ENCODE data around the gene RAB30.

DNA sequence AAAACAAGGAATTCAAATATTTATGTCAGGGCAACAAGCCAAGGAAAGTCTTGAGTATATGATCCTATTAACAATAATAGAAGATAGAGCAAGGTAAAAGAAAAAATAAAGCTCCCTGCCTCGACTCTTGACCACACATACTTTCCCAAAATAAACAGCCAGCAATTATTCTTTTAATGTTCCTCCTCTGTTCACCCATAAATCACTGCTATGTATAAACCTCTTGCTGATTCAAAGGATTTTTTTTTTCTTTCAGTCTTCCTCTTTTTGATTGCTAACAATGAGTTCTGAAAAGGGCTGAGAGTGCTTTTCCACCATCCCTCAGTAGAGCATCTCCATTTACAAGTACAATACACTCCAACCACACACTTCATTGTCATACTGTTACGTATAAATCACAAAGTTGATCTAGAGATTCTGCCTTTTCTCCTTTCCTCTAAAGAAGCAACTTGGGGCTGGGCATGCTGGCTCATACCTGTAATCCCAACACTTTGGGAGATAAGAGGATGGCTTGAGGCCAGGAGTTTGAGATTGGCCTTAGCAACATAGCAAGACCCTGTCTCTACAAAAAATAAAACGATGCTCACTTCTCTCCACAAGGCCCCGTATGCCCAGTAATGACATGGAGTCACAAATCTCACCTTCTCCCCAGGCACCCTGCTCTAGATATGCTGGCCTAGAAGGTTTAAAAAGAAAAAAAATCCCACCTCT lies 24.0 kb downstream of the RAB30 start:
- TF ChIP-seq, protein P1, sequence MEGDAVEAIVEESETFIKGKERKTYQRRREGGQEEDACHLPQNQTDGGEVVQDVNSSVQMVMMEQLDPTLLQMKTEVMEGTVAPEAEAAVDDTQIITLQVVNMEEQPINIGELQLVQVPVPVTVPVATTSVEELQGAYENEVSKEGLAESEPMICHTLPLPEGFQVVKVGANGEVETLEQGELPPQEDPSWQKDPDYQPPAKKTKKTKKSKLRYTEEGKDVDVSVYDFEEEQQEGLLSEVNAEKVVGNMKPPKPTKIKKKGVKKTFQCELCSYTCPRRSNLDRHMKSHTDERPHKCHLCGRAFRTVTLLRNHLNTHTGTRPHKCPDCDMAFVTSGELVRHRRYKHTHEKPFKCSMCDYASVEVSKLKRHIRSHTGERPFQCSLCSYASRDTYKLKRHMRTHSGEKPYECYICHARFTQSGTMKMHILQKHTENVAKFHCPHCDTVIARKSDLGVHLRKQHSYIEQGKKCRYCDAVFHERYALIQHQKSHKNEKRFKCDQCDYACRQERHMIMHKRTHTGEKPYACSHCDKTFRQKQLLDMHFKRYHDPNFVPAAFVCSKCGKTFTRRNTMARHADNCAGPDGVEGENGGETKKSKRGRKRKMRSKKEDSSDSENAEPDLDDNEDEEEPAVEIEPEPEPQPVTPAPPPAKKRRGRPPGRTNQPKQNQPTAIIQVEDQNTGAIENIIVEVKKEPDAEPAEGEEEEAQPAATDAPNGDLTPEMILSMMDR (IDR thresholded peaks at IDR 0.05) = no peak
- peak; percentile 7 for TF ChIP-seq POLR2AphosphoS5 (IDR thresholded peaks at IDR 0.05)

Data from gastroesophageal sphincter (tissue), 3 donors.